ENCODE data around the gene DAPL1.

DNA sequence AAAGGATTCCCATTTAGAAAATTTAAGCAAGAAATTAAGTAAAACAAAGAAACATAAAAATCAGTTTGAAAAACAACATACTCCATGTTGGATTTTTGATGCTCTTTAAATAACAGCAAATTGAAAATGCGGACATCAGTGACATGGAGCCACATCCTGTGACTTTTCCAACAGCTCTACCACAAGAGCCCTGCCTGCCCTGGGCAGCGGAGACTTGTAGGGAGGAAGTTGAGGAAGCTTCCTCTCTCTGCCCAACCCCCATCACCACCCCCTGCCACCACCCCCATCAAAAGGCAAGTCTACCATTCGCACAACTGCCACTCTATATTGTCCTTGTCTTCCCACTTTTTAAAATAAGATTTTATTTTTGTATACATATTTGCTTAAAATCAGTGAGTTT is 32.8 kb upstream of the DAPL1 start:
- TF ChIP-seq, protein P1, sequence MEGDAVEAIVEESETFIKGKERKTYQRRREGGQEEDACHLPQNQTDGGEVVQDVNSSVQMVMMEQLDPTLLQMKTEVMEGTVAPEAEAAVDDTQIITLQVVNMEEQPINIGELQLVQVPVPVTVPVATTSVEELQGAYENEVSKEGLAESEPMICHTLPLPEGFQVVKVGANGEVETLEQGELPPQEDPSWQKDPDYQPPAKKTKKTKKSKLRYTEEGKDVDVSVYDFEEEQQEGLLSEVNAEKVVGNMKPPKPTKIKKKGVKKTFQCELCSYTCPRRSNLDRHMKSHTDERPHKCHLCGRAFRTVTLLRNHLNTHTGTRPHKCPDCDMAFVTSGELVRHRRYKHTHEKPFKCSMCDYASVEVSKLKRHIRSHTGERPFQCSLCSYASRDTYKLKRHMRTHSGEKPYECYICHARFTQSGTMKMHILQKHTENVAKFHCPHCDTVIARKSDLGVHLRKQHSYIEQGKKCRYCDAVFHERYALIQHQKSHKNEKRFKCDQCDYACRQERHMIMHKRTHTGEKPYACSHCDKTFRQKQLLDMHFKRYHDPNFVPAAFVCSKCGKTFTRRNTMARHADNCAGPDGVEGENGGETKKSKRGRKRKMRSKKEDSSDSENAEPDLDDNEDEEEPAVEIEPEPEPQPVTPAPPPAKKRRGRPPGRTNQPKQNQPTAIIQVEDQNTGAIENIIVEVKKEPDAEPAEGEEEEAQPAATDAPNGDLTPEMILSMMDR (IDR thresholded peaks at IDR 0.05), result no peak
- TF ChIP-seq POLR2A (IDR thresholded peaks at IDR 0.05), result no peak
